ENCODE data around the gene FAR2. TPM values are rescaled to one million over a fixed set of nuclear protein-coding genes. Genes with fewer than 3 reads are reported as not detected.

FAR2 gene
- total RNA-seq, 4 donors from 2014 or later = 8.4 to 16.6 (median 8.8) TPM

DNA sequence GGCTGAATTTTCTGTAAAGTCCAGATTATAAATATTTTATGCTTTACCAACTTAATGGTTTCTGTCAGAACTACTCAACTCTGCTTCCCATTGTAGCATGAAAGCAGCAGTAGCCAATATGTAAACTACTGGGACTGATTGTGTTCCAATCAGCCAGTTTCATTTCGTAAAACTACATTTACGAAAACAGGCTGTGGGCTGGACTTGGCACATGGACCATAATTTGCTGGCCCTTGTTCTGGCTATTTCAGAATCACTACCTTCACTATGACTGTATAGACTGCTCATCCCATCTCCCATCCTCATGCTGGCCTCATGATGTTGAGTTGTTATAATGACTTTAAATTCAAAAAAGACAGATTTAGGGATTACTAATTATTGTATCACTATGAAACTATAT is 38.7 kb downstream of the FAR2 start:
- Histone ChIP-seq H3K9me3 (no peaks in the 10 kb centered on the region), H3K27me3 (no peaks in the 10 kb centered on the region), H3K27ac (no peak overlapping the region), H3K36me3 (no peaks in the 10 kb centered on the region), H3K4me1 (no peaks in the 10 kb centered on the region), H3K4me3 (no peak overlapping the region)
- TF ChIP-seq, protein P1, sequence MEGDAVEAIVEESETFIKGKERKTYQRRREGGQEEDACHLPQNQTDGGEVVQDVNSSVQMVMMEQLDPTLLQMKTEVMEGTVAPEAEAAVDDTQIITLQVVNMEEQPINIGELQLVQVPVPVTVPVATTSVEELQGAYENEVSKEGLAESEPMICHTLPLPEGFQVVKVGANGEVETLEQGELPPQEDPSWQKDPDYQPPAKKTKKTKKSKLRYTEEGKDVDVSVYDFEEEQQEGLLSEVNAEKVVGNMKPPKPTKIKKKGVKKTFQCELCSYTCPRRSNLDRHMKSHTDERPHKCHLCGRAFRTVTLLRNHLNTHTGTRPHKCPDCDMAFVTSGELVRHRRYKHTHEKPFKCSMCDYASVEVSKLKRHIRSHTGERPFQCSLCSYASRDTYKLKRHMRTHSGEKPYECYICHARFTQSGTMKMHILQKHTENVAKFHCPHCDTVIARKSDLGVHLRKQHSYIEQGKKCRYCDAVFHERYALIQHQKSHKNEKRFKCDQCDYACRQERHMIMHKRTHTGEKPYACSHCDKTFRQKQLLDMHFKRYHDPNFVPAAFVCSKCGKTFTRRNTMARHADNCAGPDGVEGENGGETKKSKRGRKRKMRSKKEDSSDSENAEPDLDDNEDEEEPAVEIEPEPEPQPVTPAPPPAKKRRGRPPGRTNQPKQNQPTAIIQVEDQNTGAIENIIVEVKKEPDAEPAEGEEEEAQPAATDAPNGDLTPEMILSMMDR (IDR thresholded peaks at IDR 0.05) = no peak
- TF ChIP-seq POLR2A (IDR thresholded peaks at IDR 0.05) (no peak), EP300 (IDR thresholded peaks at IDR 0.05) (no peak)
- DNase-seq (ENCODE audit: low spot score in 2 of 2) = no peak
- WGBS, 2 donors = 47 to 48% methylated on average over 2 of the region's 2 CpGs

DNA sequence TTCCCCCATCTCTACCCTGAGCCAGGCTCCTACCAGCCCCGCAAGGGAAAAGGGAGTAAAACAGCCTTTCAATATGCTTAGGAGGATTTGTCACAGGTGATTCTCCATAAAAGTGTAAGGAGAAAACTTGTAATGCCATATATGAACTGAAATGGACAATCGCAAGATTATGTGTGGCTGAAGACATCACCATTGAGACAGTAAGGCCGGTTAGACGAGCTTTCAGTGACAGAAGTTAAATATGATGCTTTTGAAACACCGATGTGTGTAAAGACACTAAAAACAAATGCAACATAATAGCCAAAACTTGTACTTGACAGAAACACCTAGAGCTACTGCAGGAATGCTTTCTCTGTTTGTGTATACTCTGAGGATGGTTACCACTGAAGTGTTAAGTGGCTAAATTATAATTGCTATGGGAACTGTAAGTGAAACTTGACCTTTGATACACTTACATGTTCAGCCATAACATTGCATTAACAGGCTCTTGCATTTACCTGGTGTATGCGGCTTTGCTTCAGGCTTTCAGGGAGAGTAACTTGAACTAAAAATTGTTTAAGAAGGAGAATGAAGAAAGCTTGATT is 42.3 kb downstream of the FAR2 start:
- Histone ChIP-seq H3K27me3 (no peaks in the 10 kb centered on the region), H3K9me3 (no peaks in the 10 kb centered on the region), H3K4me1 (no peaks in the 10 kb centered on the region), H3K4me3 (no peak overlapping the region), H3K36me3 (no peaks in the 10 kb centered on the region), H3K27ac (no peak overlapping the region)
- no peak for DNase-seq (ENCODE audit: low spot score in 2 of 2)
- TF ChIP-seq POLR2A (IDR thresholded peaks at IDR 0.05) (no peak), EP300 (IDR thresholded peaks at IDR 0.05) (no peak)
- TF ChIP-seq, protein P1 (IDR thresholded peaks at IDR 0.05) = no peak
- 91 to 92% methylated on average over 6 of the region's 6 CpGs for WGBS, 2 donors

DNA sequence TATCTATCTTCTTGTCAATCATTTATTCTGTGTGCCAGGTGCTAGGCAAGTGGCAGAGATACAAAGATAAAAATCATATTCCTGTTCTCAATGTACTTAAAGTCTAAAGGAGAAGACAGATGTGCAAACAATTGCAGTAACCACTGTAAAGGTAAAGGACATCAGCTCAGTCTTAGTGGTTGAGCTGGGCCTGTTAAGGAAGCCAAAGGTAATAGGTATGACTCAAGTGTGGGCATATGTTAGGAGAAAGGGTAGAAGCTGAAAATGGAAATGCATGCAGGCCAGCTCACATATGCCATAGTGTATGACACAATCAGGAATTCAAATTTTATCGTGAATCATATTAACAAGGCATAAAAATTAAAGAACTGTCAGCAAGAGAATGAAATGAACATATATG is 49.8 kb downstream of the FAR2 start:
- Histone ChIP-seq H3K4me1 (no peaks in the 10 kb centered on the region), H3K27ac (no peak overlapping the region), H3K4me3 (no peak overlapping the region), H3K9me3 (no peaks in the 10 kb centered on the region), H3K27me3 (no peaks in the 10 kb centered on the region), H3K36me3 (no peaks in the 10 kb centered on the region)
- TF ChIP-seq EP300 (IDR thresholded peaks at IDR 0.05) (no peak), POLR2A (IDR thresholded peaks at IDR 0.05) (no peak)
- TF ChIP-seq, protein P1 (IDR thresholded peaks at IDR 0.05) = no peak
- DNase-seq (ENCODE audit: low spot score in 2 of 2) = no peak
- 95 to 100% methylated on average over 1 of the region's 1 CpG for WGBS, 2 donors

DNA sequence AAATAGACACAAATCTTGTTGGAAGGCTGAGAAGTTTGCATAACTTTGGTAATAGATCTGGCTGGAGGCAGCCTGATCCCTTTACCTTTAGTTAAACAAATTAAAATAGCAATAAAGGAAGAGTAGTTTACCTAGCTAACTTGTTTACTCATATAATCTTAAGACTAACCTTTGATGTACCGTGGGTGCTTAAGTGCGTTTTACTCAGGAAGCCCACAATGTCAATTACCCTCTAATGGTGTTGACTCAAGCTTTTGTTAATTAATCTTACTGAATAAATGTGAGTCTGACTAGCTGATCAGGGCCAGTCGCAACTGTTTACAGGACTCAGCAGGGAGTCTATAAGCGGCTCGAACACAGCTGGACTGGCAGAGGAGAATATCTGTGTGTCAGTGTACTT is 51.5 kb downstream of the FAR2 start:
- H3K27me3 ChIP-seq = no peaks in the 10 kb centered on the region
- no peaks in the 10 kb centered on the region for H3K9me3 ChIP-seq
- H3K27ac ChIP-seq = no peak overlapping the region
- WGBS, 2 donors = 51 to 59% methylated on average over 5 of the region's 5 CpGs
- no peaks in the 10 kb centered on the region for H3K4me1 ChIP-seq
- DNase-seq (ENCODE audit: low spot score in 2 of 2) = no peak
- TF ChIP-seq, protein P1 (IDR thresholded peaks at IDR 0.05) = no peak
- no peak for TF ChIP-seq POLR2A (IDR thresholded peaks at IDR 0.05)
- no peak for TF ChIP-seq EP300 (IDR thresholded peaks at IDR 0.05)
- no peaks in the 10 kb centered on the region for H3K36me3 ChIP-seq
- H3K4me3 ChIP-seq = no peak overlapping the region

DNA sequence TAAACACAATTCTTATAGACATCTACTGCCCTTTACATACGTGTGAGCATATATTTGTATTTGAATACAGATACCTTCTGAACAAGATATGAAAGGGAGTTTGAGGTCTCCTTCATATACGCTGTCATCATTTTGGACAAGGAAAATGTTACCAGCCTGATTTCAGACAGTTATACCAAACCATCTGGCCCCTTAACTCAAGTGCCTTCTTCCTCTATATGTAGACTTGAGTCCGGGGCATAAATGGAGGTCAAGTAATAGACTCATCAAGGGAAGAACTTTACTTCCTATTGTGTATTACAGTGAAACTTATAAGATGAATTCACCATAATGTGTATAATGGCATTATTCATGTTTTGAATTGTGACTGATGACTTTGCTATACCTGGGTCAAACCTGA is 52.2 kb downstream of the FAR2 start:
- no peak for TF ChIP-seq POLR2A (IDR thresholded peaks at IDR 0.05)
- TF ChIP-seq, protein P1 (IDR thresholded peaks at IDR 0.05) = no peak
- no peak for TF ChIP-seq EP300 (IDR thresholded peaks at IDR 0.05)
- Histone ChIP-seq H3K27ac (no peak overlapping the region), H3K4me3 (no peak overlapping the region), H3K36me3 (no peaks in the 10 kb centered on the region), H3K9me3 (no peaks in the 10 kb centered on the region), H3K4me1 (no peaks in the 10 kb centered on the region), H3K27me3 (no peaks in the 10 kb centered on the region)
- DNase-seq (ENCODE audit: low spot score in 2 of 2) = no peak
- 74 to 81% methylated on average over 3 of the region's 3 CpGs for WGBS, 2 donors

Data from tibial nerve (tissue), 4 donors.